Measurements from ENCODE around the gene REEP6.

Gene REEP6

DNA sequence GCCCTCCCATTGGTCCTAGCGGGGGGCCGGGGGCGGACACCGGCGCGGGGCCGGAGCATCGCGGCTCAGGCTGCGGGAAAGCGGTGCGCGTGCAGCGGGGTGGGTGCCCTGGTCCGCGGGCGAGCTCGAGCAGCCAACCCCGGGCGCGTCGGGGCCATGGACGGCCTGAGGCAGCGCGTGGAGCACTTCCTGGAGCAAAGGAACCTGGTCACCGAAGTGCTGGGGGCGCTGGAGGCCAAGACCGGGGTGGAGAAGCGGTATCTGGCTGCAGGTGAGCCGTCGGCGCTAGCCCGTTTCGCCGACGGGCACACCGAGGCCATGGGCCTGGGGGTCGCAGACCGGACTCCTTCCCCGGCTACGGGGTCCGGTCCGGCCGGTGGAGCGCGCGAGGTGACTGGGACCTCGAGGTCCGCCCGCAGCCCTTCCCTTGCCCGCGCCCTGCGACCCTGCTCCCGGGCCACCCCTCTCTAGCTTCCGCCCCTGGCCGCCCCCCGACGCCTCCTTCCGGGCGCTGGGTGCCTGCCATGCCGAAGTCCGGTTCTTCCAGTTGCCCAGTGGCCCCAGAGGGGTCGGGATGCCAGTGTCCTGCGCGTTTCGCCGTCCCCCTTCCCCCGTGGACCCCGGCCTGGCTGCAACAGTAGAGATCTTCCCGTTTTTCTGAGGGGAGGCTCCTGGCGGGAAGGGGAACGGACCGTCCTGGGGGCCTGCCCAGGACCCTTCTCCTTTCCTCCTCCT, at the start of gene REEP6:
TSS of gene REEP6 (plus strand) at position 68 of the 735 bp plus-strand sequence. CDS start at position 157, 89 bp downstream.
- DNase-seq (ENCODE audit: low read depth): no peak

DNA sequence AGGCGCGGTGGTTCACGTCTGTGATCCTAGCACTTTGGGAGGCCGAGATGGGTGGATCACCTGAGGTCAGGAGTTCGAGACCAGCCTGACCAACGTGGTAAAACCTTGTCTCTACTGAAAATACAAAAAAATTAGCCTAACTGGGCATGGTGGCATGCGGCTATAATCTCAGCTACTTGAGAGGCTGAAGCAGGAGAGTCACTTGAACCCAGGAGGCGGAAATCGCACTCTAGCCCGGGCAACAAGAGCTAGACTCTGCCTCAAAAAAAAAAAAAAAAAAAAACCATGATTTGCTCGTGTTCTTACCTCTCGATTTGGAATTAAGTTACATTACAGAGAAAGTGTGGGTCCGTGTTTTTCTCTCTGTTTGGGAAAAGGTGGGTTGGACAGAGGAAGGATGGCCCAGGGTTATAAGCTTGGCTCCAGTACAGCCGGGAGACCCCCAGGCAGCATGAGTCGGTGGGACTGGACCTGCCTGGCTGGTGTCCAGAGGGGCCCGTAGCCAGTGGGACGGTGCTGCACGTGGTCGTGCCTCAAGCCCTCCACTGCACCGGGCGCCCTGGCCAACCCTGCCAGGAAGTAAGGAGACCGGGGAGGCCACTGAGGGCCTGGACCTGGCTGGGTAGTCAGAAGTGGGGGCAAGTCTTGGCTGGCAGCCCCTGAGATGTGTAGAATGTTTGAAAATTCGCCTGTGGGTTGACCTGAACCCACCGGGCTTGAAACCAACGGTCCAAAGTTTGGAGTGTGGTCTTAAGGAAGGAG, 49.1 kb upstream of the REEP6 start:
- no peak for DNase-seq (ENCODE audit: low read depth)

DNA sequence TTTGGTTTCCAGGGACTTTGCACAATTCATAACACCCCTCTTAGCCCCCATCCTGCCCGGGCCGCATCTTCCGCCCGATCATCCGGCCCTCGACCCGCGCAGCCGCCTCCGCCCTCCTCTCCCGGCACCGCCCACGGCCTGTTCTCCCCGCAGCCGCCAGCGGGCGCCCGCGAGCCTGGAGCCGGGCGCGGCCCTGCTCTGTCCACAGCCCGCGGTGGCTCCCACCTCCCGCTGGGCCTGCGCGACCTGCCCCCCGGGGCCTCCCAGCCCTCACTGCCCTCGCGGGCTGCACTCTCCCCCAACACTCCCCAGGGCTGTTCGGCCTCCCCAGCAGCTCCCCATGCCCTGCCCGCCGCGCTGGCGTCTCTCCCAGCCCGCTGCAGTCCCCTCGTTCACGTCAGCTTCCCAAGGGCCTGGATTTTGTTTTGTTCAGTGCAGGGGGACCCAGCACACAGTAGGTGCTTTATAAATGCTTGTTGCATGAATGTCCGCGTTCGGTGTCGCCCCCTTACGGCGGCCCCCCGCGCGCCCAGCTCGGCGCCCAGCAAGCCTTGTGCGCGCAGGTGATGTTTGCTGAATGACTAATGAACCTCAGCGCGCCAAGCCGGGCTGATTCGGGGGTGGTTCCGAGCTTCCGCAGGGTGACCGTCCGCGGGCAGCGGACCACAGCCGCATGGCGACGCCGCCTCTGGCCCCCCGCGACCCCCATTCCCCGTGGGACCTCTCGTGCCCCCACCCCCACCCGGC, 45.6 kb upstream of the REEP6 start:
- DNase-seq (ENCODE audit: low read depth): no peak

DNA sequence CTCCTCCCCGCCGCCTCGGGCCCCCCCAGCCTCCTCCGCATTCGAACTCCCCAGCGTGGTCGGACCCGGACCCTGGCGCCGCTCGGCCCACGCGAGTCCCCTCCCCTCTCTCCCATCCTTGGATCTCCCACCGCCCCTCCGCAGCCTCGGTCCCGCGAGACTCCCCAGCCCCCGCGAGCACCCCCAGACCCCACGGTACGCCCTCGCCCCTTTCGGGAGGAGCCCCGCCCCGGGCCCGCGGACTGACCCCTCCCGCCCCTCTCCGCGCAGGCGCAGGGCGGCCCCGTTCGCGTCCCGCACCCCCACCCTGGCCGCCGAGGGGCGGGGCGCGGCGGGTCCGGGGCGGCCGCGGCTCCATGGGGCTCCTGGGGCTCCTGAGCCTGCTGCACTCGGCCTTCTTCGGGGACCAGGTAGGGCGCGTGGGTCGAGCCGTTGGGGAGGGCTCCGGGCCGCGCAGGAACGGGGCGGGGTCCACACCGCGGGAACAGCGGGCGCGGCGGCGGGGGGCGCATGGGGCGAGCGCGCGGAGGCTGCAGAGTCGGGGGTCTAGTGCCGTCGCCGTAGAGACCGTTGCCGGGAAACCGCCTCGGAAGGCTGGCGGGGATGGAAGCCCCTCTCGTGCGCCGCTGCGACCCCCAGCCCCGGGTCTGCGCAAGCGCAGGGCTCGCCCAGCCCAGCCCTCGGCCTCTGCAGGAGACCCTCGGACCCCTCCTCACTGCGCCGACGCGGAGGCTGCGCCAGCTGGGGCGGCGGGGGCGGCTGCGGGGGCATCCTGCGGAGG, 44.9 kb upstream of the REEP6 start:
- no peak for DNase-seq (ENCODE audit: low read depth)

DNA sequence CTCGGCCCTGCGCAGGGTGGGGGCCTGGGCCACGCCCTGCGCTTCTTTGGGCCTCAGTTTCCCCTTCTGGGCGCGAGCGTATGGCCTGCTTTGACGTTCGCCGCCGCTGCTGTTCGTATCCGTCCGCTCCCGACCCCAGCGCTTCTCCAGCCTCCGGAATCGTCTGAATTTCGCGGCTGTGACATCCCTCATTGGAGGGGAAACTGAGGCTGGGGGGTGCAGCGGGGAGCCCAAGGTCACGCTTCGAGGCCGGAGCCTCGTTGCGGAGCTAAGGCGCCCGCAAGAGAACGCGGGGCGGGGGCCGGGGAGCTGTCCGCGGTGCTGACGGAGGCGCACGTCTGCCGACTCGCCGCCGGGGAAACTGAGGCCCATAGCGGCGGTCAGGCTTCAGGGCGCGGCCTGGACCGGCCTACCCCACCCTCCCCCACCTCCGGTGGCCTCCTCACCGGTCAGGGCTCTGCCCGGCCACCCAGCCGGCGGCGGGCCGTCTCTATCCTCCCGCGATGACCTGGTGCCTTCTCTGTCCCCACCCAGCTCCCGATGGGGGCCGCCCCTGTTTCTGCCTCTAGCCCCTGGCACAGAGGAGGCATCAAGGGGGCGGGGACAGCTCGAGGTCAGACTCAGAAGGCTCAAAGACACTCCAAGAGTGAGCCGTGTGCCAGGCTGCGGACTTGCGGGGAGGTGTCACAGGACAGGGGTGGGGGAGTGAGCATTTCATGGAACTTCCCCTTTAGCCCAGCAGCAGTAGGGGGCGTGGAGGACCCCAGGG, 44.1 kb upstream of the REEP6 start:
- no peak for DNase-seq (ENCODE audit: low read depth)

DNA sequence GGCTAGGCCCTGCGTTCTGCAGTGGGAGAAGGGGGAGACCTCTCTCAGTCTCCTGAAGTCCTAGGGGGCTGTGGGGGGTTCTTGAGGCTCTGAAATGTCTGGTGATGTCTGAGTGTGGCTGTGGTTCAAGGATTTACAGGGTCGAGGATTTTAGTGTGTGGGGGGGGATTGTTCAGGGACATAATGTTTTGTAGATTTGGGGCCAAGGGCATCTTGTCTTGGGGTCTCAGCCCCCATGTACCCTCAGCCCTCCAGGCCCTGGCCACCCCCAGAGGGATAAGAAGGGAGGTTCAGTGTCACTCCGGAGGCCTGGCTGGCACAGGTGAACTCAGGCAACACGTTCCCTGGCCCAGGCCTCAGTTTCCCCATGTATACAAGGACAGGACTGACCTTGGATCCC, 43.5 kb upstream of the REEP6 start:
- DNase-seq (ENCODE audit: low read depth): no peak

DNA sequence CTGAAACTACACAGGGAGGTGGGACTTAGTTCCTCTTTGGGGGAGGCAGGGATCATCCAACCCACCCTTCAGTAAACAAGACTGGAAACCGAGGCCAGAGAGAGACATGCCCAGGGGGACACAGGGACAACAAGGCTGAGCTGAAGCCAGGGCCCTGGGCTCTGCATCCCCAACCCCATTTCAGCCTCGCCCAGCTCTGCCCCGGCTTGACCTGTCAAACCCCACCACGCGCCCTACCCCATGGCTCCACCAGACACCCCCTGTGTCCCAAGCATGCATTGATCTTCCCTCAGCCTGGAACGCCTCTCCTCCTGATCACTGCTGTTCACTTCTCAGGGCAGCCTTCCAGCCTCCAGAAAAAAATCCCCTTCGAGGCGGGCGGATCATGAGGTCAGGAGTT, 43.0 kb upstream of the REEP6 start:
- no peak for DNase-seq (ENCODE audit: low read depth)

DNA sequence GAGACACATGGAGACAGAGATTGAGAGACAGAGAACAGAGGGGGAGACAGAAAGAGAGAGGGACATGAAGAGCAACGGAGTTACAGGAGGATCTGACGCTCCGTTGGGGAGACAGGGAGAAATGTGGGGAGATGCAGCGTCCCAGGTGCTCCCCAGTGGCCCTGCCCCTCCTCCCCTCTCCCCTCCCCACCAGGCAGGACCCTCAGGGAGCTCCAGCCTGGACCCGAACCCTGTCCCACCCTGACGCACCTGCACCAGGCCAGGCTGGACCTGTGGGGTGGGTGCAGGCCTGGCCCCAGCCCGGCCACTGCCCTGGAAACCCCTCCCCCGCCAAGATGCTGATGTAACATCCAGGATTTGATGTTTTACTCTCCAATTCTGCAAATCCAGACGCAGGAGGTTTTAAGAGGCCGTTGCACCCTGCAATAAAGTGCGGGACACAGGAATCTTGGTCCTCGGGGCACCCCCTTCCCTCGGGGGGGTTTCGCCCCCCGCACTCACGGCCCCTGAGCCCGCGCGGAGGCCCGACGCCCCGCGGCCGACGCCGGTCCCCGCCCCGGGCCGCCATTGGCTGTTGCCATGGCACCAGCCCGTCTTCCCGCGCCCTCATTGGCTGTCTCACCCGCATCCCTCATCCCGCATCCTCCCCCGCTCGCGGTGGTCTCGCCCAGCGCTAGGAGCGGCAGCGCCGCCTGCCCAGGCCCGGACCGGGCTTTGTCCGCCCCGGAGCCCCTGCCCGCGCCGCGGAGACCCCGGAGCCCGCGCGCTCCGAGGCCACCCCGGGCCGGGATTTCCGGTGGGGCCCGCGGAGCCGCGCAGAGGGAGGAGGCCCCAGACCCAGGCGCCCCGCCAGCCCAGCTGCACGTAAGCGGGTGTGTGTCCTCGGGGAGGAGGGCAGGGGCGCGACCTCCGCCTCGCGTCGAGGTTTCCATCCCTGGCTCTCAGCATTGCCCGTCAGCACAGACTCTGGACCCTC, 41.2 kb upstream of the REEP6 start, which contains the start of gene APC2:
TSS of gene APC2 (plus strand) at position 655 of the 976 bp plus-strand sequence. CDS start 2,881 bp downstream, outside the sequence.
- DNase-seq (ENCODE audit: low read depth): no peak

DNA sequence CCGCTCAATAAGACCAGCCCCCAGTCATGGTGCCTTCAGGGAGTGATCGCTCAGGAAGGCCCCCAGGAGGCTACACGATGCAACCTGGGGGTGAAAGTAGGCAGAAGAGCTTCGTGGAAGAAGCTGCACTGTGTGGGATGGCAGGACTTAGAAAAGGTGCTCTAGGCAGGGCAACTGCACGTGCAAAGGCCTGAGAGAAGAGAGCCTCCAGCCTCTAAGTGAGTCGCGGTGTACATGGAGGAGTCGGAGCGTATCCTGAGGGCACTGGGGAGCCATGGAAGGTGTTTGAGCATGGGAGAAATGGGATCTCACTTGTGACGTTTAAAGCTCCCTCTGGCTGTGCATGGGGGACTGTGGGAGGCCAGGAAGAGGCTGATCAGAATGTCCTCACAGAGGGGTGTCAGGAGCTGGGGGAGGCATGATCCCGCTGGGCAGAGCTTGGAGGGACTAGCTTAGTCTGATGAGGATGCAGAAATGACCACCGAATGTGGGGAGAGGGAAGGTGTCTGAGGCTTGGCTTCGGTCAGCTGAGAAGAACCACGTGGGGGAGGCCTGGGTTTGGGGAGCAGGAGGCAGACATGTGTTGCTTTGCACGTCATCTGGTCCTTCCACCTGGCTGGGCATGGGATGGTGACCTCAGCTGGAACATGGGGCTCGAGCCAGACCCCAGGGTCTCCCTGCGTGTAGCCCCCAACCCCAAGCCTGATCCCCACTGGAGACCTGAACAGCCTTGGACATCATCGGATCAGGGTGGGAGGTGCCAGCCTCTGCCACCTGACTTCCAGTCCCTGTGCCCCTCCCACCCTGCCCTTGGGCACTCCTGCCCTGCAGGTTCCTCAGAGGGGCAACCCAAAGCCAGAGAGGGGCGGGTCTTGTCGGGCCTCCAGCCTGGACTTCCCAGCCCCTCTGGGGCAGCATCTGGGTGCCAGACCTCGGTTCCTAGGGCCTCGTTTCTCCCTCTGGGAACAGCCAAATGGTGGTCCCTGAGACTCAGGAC, 39.9 kb upstream of the REEP6 start:
- no peak for DNase-seq (ENCODE audit: low read depth)

DNA sequence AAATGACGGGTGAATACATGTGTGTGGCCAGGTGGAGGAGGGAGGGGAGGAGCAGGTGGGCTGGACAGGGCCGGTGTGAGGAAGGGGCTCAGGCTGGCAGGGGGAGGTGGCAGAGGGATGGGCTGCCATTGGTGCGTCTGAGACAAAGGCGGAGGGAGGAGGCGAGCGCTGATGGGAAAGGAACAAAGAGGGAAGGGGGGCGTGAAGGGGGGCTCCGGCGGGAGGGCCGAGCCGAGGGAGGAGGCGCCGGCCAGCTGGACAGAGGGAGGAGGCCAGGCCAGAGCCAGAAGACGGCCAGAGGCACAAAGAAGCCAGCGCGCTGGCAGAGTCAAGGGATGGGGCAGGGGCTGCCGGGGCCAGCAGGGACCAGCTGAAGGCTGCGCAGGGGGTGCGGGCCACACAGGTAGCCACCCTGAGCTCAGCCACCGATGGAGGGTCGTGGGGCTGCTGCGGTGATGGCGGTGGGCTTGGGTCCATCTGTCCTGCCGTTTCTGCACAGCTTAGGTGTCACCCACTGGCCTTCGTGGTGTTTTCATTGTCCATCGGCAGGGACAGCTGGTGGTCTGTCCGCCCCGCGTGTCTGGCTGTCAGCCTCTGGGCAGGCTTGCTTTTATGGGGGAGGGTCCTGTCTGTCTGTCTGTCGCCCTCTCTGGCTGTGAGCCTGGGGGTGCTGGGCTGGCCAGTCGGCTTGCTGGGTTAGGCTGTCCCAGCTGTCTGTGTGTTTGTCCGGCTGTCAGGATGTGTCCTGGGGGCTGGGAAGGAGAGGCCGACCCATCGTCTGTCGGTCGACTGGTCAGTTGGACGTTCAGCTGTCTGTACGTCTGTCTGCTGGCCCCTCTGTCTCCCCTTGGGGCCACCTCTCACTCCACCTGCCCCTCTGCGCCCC, 38.8 kb upstream of the REEP6 start:
- no peak for DNase-seq (ENCODE audit: low read depth)

DNA sequence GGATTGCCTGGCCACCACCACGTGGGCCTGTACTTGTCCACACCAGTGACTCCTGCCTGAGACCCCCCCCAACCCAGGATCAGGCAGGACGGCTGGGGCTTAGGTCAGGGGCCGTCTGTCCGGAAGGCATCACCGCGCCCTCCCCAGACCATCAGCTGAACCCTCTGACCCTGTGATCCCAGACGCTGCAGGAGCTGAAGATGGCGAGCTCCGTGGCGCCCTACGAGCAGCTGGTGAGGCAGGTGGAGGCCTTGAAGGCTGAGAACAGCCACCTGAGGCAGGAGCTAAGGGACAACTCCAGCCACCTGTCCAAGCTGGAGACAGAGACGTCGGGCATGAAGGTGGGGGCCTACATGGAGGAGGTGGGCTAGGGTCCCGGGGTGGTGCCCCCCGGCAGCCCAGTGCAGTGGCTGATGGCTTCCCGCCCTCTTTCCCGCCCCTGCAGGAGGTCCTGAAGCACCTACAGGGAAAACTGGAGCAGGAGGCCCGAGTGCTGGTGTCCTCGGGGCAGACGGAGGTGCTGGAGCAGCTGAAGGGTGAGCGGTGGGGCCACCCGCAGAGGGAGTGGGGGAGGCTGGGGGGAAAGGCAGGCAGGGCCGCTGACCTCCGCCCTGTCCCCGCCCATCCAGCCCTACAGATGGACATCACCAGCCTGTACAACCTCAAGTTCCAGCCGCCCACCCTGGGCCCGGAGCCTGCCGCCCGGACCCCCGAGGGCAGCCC, 38.0 kb upstream of the REEP6 start:
- no peak for DNase-seq (ENCODE audit: low read depth)

DNA sequence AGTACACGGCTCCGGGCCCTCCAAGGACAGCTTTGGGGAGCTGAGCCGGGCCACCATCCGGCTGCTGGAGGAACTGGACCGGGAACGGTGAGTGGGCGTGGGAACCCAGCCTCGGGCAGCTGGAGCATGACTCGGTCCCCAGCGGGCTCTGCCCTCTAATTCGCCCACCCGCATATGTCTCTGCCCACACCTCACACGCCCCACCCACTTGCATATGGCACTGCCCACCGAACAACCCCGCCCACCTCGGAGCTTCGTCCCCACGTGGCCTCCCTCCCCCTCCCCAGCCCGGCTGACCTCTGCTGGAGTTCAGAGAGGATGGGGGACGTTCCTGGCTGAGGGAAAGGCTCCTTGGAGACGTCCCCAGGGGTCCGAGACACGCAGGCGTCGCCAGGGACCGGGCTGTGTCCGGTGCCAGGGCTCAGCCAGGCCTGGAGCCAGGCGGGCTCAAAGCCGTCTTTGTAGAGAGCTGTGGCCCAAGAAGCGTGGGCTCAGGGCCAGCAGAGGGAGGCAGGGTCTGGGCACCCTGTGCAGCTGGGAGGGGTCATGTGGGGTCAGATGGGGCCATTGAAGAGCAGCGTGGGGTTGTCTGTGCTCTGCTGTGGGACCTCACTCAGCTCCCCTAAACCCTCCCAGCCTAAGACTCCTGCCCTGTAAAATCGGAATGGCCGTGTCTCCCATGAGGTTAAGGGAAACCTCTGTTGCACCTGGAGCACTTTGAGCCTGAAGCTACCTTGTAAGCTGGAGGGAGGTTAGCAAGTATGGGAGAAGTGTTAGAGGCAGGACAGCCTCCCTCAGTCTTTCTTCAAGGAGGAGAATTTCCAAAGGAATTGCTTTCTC, 37.2 kb upstream of the REEP6 start:
- DNase-seq (ENCODE audit: low read depth): no peak

DNA sequence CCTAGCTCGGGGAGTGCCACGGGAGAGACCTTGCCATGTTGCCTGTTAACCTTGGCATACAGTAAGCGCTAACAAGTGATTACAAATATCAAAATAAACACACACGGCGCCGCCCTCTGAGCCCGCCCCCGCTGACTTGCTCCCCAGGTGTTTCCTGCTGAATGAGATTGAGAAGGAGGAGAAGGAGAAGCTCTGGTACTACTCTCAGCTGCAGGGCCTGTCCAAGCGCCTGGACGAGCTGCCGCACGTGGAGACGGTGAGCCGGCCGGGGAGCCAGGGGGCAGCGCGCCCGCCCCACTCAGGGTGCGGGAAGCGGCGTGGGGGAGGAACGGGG, 36.0 kb upstream of the REEP6 start:
- no peak for DNase-seq (ENCODE audit: low read depth)

DNA sequence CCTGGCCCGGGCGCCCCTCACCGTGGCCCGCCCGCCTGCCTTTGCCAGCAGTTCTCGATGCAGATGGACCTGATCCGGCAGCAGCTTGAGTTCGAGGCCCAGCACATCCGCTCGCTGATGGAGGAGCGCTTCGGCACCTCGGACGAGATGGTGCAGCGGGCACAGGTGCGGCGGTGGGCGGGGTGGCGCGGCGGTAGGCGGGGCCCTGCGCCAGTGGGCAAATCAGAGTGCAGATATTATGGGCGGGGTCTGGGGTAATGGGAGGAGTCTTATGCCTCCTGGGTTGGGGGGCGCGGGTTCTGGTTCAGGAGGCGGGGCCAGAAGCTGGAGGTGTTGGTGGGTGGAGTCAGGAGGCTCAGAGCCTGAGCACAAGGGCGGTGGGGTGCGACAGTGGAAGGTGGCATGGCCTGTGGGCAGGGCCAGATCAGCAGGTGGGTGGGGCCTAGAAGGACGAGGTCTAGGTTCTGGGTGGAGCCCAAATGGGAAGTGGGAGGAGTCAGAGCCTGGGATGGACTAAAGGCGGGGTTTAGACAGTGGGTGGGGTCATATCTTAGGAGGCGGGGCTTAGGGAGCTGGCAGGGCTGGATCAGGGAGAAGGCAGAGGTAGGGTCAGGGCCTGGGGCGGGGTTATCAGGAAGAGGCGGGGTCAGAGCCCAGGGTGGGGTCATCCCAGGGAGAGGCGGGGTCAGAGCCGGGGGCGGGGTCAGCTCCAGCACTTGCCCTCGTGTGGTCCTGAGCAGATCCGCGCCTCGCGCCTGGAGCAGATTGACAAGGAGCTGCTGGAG, 35.5 kb upstream of the REEP6 start:
- no peak for DNase-seq (ENCODE audit: low read depth)
